SJSA1 (cell line): ENCODE data around the gene MYH7B. TPM values are rescaled to one million over a fixed set of nuclear protein-coding genes. Genes with fewer than 3 reads are reported as not detected.

Experiments used
- DNase-seq, 2 experiments: peaks; one replicate each; pipeline ENCODE4 v3.0.0-alpha.2; 2015 to 2020; ENCODE audit warnings: low spot score in 2 of 2, low read depth in 1 of 2
- H3K27ac ChIP-seq: fragments of 250-450 bp; sonication (Bioruptor Pico); 2 replicates; pipeline ENCODE4 v1.5.1; 2020; ENCODE audit warnings: mild to moderate bottlenecking, moderate library complexity
- H3K27me3 ChIP-seq: fragments of 250-450 bp; sonication (Bioruptor Pico); replicated peaks from 2 replicates; pipeline ENCODE4 v1.5.1; 2020; ENCODE audit warnings: mild to moderate bottlenecking, moderate library complexity
- H3K36me3 ChIP-seq: fragments of 250-450 bp; sonication (Bioruptor Pico); 2 replicates; pipeline ENCODE4 v1.5.1; 2020; ENCODE audit warnings: mild to moderate bottlenecking
- H3K4me1 ChIP-seq: fragments of 250-450 bp; sonication (Bioruptor Pico); replicated peaks from 2 replicates; pipeline ENCODE4 v1.6.1; 2021; ENCODE audit warnings: mild to moderate bottlenecking
- H3K4me3 ChIP-seq: fragments of 250-450 bp; sonication (Bioruptor Pico); 2 replicates; pipeline ENCODE4 v1.5.1; 2020; ENCODE audit warnings: mild to moderate bottlenecking
- H3K9me3 ChIP-seq: fragments of 250-450 bp; sonication (Bioruptor Pico); replicated peaks from 2 replicates; pipeline ENCODE4 v1.5.1; 2020; ENCODE audit warnings: mild to moderate bottlenecking
- total RNA-seq: library from RNA; depleted of rRNA; stranded (reverse); fragments of >200 nt; shearing (Covaris generic); gene quantifications from 2 replicates; pipeline ENCODE4 v1.2.3, GENCODE V29; 2014

The MYH7B gene
- total RNA-seq, 1 experiment from 2014 or later, result not detected

DNA sequence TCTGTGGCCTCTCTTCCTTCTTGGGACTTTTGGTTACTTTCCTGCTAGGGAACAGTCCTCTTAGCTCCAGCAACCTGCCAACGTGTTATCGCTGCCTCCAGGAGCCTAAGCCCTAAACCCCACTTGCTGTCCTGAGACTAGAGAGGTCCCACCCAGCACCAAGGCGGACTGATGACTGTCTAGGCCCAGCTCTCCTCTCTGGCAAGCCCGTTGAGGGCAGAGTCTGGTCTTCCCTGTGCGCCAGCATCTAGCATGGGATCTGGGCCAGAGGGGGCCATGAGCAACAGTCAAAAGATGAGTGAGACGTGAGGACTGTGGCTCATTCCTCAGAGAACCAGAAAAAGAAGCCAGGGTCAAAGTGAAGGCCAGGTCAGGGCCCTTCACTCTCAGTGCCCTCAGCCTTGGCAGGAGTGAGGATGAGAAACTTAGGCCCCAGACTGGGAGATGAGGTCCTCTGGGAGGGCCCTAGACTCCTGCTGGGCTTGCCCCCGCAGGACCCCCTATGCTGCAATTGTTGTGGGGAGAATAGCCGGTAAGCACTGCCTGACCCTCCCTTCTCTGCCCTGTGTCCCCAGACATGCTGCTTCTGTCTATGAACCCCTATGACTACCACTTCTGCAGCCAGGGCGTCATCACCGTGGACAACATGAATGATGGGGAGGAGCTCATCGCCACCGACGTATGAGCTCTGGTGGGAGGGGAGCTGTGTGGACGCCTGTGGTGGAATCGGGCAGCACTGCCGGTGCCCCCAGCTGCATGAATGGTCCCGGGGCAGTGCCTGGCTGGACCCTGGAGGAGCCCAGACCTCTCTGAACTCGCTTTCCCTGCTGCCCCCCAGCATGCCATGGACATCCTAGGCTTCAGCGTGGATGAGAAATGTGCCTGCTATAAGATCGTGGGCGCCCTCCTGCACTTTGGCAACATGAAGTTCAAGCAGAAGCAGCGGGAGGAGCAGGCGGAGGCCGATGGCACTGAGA is 30.9 kb downstream of the MYH7B start:
- peaks cover 19% of the 10 kb centered on the region for H3K27me3 ChIP-seq
- no peaks in the 10 kb centered on the region for H3K4me1 ChIP-seq
- no peak overlapping the region for H3K27ac ChIP-seq
- no peaks in the 10 kb centered on the region for H3K36me3 ChIP-seq
- H3K4me3 ChIP-seq, result no peak overlapping the region
- H3K9me3 ChIP-seq, result no peaks in the 10 kb centered on the region
- DNase-seq, result no peak

DNA sequence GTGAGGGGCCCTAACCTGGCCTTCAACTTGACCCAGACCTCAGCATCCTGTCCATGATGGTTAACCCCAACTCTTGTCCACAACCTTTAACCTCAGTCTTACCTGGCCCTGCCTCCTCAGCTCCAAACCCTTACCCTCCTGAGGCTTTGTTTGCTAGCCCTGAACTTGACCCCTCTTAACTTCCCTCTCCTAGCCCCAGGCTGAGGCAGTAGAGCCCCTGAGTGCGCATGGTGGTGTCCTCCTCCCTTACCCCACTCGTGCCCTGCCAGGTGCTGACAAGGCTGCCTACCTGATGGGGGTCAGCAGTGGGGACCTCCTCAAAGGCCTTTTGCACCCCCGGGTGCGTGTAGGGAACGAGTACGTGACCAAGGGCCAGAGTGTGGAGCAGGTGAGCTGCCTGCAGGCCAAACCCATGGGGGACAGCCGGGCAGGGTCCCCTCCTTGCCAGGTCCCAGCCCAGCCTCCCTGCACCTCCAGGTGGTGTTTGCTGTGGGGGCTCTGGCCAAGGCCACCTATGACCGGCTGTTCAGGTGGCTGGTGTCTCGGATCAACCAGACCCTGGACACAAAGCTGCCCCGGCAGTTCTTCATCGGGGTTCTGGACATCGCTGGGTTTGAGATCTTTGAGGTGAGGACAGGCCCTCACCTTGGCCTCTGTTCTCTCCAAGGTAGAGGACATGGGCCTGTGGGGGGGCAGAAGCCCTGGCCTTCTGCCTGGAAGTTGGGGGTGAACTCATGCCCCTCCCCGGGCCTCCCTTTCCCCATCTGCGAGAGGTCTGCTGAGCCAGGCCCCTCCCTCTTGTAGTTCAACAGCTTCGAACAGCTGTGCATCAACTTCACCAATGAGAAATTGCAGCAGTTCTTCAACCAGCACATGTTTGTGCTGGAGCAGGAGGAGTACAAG is 31.9 kb downstream of the MYH7B start:
- Histone ChIP-seq H3K36me3 (no peaks in the 10 kb centered on the region), H3K9me3 (no peaks in the 10 kb centered on the region), H3K27ac (no peak overlapping the region), H3K27me3 (peaks cover 19% of the 10 kb centered on the region), H3K4me1 (no peaks in the 10 kb centered on the region), H3K4me3 (no peak overlapping the region)
- DNase-seq, result no peak

DNA sequence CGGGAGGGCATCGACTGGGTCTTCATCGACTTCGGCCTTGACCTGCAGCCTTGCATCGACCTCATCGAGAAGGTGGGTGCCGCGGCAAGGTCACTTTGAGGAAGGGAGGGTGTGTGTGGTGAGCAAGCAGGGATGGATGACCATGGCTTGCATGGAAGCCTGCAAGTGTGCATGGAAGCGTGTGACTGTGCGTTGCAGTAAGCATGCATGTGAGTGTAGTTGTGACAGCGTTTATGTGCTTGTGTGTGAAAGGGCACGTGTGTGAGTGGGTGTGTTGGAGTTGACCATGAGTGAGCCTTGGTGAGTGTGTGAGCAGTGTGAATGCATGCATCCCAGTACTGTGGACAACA is 32.5 kb downstream of the MYH7B start:
- H3K27me3 ChIP-seq, result peaks cover 19% of the 10 kb centered on the region
- no peak for DNase-seq

DNA sequence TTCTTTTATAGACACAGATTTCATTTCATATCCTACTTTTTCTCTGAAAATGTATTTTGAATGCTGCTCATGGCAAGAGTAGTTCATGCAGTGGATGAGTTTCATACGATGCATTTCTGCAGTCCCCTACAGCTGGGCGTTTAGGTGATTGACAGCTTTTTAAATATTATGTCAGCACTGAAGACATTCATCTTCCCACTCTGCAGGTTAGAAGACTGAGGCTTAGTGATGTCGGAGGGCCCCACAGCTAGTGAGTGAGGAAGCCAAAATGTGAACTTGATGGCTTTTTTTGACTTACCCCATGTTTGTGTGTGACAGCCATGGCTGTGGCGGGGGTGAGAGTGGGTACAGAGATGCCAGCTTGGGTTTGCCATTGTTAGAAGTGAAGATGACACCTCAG is 33.5 kb downstream of the MYH7B start:
- Histone ChIP-seq H3K27me3 (peaks cover 16% of the 10 kb centered on the region), H3K4me3 (no peak overlapping the region), H3K27ac (no peak overlapping the region), H3K36me3 (no peaks in the 10 kb centered on the region), H3K4me1 (no peaks in the 10 kb centered on the region), H3K9me3 (no peaks in the 10 kb centered on the region)
- DNase-seq, result no peak

More for the DNA sequence above, 32.5 kb downstream of the MYH7B start:
- Histone ChIP-seq H3K4me3 (no peak overlapping the region), H3K4me1 (no peaks in the 10 kb centered on the region), H3K27ac (no peak overlapping the region), H3K36me3 (no peaks in the 10 kb centered on the region), H3K9me3 (no peaks in the 10 kb centered on the region)

DNA sequence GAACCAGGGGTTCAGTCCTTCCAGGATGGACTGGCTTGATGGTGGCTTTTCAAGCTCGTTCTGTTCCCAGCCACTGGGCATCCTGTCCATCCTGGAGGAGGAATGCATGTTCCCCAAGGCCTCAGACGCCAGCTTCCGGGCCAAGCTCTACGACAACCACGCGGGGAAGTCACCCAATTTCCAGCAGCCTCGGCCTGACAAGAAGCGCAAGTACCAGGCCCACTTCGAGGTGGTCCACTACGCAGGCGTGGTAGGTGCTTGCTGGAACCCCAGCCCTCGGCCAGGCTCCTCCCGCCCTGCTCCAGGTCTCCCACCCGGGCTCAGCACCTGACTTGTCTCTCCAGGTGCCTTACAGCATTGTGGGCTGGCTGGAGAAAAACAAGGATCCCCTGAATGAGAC is 34.0 kb downstream of the MYH7B start:
- DNase-seq, result no peak
- peaks cover 16% of the 10 kb centered on the region for H3K27me3 ChIP-seq
- no peaks in the 10 kb centered on the region for H3K9me3 ChIP-seq
- no peaks in the 10 kb centered on the region for H3K4me1 ChIP-seq
- no peak overlapping the region for H3K4me3 ChIP-seq
- H3K36me3 ChIP-seq, result no peaks in the 10 kb centered on the region
- no peak overlapping the region for H3K27ac ChIP-seq

DNA sequence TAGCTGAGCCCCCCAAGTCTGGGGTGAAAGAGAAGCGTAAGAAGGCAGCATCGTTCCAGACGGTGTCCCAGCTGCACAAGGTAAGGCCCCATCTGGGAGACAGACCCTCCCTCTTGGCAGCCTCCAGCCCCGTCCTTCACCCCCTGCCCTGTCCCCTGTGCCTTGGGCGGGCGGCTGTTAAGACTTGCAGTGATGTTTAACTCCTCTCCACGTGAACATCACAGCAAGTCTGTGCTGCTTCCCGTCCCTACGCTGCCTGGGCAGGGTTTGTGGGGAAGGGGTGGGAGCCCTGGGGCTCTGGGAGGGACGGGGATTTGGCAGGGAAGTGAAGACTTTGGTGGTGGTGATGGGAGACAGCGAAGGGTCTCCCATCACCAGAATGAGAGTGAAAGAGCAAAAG is 34.6 kb downstream of the MYH7B start:
- Histone ChIP-seq H3K36me3 (peaks cover 3% of the 10 kb centered on the region), H3K27me3 (peaks cover 13% of the 10 kb centered on the region; the same call in 1 of the 2 replicates), H3K4me3 (no peak overlapping the region), H3K4me1 (no peaks in the 10 kb centered on the region), H3K9me3 (no peaks in the 10 kb centered on the region), H3K27ac (no peak overlapping the region)
- no peak for DNase-seq

DNA sequence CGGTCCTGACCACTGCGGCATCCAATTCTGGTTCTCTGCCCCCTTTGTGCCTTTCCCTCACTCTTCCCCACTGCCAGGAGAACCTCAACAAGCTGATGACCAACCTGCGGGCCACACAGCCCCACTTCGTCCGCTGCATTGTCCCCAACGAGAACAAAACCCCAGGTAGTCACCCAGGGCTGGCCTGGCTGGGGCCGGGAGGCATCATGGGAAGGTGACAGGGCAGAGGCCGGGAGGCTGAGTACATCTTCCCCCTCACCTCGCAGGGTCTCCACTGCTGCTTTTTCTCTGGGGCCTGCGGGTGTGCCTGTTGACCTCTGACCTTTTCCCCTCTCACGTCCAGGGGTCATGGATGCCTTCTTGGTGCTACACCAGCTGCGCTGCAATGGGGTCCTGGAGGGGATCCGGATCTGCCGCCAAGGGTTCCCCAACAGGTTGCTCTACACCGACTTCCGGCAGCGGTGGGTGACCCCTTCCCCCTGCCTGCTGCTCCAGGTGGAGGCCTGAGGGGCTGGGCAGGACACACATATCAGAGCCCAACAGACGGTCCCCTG is 35.1 kb downstream of the MYH7B start:
- Histone ChIP-seq H3K4me3 (no peak overlapping the region), H3K4me1 (no peaks in the 10 kb centered on the region), H3K36me3 (peaks cover 8% of the 10 kb centered on the region), H3K27me3 (peaks cover 9% of the 10 kb centered on the region; the same call in 1 of the 2 replicates), H3K9me3 (no peaks in the 10 kb centered on the region), H3K27ac (no peak overlapping the region)
- DNase-seq, result no peak

DNA sequence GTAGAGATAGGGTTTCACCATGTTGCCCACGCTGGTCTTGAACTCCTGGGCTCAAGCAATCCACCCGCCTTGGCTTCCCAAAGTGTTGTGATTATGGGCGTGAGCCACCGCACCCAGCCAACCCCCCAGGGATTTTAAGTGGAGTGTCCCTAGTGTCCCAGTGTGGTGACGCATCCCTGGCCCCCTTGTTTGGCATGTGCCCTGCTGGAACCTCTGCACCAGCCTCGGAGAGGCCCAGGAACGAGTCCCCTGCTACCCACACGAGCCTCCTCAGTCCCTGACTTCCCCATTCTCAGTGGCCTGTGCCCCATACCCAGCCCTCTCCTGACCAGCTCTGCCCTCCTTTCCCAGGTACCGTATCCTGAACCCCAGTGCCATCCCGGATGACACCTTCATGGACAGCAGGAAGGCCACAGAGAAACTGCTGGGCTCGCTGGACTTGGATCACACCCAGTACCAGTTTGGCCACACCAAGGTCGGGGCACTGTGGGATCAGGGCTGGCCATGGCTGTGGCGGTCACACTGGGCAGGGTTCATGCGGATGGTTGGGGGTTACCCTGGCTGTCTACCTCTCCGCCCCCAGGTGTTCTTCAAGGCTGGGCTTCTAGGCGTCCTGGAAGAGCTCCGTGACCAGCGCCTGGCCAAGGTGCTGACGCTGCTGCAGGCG is 37.2 kb downstream of the MYH7B start:
- no peaks in the 10 kb centered on the region for H3K9me3 ChIP-seq
- H3K4me1 ChIP-seq, result no peaks in the 10 kb centered on the region
- no peak overlapping the region for H3K27ac ChIP-seq
- no peak for DNase-seq
- peaks cover 17% of the 10 kb centered on the region for H3K36me3 ChIP-seq
- H3K4me3 ChIP-seq, result no peak overlapping the region
- no peaks in the 10 kb centered on the region for H3K27me3 ChIP-seq

DNA sequence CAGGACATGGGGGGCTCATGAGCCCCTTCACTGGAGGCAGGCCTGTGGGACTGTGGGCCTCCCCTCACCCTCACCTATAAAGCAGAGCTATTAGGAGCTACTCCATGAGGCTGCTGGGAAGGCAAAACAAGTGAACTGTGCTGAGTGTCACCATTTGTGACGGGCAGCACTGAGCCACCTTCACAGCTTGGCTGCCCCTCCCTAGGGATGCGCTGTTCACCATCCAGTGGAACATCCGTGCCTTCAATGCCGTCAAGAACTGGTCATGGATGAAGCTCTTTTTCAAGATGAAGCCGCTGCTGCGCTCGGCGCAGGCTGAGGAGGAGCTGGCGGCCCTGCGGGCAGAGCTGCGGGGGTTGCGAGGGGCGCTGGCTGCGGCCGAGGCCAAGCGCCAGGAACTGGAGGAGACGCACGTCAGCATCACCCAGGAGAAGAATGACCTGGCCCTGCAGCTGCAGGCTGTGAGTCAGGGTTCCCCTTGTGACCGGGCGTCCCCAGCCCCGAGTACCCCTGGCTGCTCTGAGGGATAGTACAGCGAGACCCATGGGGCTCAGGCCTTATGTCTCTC is 38.4 kb downstream of the MYH7B start:
- Histone ChIP-seq H3K4me3 (no peak overlapping the region), H3K36me3 (peaks cover 29% of the 10 kb centered on the region), H3K27me3 (no peaks in the 10 kb centered on the region), H3K27ac (no peak overlapping the region), H3K4me1 (no peaks in the 10 kb centered on the region), H3K9me3 (no peaks in the 10 kb centered on the region)
- DNase-seq, result no peak

DNA sequence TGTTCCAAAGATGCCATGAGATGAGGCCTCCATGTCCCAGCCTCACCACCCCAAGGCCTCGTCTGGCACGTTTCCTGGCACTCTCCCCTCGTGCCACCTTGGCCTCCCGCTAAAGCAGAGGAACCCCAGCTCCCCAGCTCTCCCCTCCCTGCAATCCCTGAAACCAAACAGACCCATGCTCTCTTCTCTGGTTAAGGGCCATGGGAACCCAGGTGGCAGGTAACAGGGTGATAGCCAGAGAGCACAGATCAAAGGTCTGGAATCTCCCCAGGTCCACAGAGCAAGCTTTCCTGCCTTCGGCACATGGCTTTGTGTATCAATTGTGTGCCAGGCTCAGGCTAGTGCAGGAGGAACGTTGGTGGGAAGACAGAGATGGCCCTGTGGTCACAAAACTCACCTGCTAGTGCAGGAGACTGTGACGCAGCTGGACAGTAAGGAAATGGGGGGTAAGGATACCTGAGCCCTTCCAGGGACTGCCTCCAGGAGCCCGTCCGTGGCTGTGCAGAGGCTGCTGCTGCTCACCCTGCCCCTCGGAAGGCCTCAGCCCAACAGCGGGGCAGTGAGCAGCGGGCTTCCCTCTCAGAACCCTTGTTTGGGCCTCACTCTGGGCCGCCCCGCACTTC is 39.0 kb downstream of the MYH7B start:
- Histone ChIP-seq H3K27me3 (no peaks in the 10 kb centered on the region), H3K9me3 (no peaks in the 10 kb centered on the region), H3K4me1 (no peaks in the 10 kb centered on the region), H3K4me3 (no peak overlapping the region), H3K27ac (no peak overlapping the region), H3K36me3 (peaks cover 34% of the 10 kb centered on the region)
- no peak for DNase-seq

DNA sequence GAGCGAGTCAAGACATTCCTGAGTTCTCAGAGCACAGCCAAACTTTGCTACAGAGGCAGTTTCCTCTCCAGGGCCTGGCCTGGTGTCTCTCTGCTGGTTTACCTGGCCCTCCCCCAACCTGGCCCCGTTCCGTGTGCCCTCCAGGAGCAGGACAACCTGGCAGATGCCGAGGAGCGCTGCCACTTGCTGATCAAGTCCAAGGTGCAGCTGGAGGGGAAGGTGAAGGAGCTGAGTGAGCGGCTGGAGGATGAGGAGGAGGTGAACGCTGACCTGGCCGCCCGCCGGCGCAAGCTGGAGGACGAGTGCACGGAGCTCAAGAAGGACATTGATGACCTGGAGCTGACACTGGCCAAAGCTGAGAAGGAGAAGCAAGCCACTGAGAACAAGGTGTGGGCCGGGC is 39.5 kb downstream of the MYH7B start:
- no peak for DNase-seq
- H3K27ac ChIP-seq, result no peak overlapping the region
- no peaks in the 10 kb centered on the region for H3K27me3 ChIP-seq
- H3K4me1 ChIP-seq, result no peaks in the 10 kb centered on the region
- H3K4me3 ChIP-seq, result no peak overlapping the region
- H3K36me3 ChIP-seq, result peaks cover 39% of the 10 kb centered on the region
- H3K9me3 ChIP-seq, result no peaks in the 10 kb centered on the region

DNA sequence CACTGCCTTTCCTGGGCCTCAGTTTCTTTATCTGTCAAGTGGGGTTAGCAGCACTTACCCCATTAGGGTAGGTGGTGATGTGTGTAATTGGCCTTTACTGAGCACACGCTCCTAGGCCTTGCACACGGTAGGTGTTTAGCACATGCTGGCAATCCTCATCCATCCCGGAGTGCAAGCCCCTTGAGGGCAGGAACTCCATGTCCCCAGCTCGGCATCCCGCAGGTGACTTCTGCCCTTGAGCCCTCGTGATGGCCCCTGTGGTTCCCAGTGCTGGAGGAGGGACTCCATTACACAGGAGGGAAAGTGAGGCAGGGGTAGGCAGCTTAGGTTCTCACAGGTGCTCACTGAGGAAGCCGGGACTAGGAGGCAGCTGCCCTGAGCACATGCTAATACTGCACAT is 40.0 kb downstream of the MYH7B start:
- Histone ChIP-seq H3K27ac (no peak overlapping the region), H3K27me3 (no peaks in the 10 kb centered on the region), H3K9me3 (no peaks in the 10 kb centered on the region), H3K36me3 (peaks cover 44% of the 10 kb centered on the region), H3K4me3 (no peak overlapping the region), H3K4me1 (no peaks in the 10 kb centered on the region)
- DNase-seq, result no peak
